Sigmoid colon (tissue), 7 donors: ENCODE measurements around the gene ARHGAP10. TPM values are rescaled to one million over a fixed set of nuclear protein-coding genes. Genes with fewer than 3 reads are reported as not detected.
"Not testable (repeated sequence)": the region's sequence is repeated elsewhere in the genome, so short reads cannot be mapped to it uniquely, and the experiment has no call there.

Experiments
- DNase-seq: peaks from one replicate; pipeline ENCODE4 v3.0.0-alpha.2; 2019
- H3K27ac ChIP-seq, 4 donors: fragments of 200-600 bp; sonication (generic); one replicate each; pipeline ENCODE4 v1.5.1; 2016 to 2019; ENCODE audit warnings: mild to moderate bottlenecking in 1 of 4
- H3K27me3 ChIP-seq, 3 donors: fragments of 200-600 bp; sonication (generic); one replicate each; pipeline ENCODE4 v1.5.1; 2019; ENCODE audit warnings: mild to moderate bottlenecking in 1 of 3
- H3K36me3 ChIP-seq, 4 donors: fragments of 200-600 bp; sonication (generic); one replicate each; pipeline ENCODE4 v1.5.1; 2016 to 2019
- H3K4me1 ChIP-seq, 4 donors: fragments of 200-600 bp; sonication (generic); one replicate each; pipeline ENCODE4 v1.5.1; 2017 to 2019
- H3K4me3 ChIP-seq, 4 donors: fragments of 200-600 bp; sonication (generic); one replicate each; pipeline ENCODE4 v1.5.1; 2017 to 2019; ENCODE audit warnings: mild to moderate bottlenecking in 2 of 4, moderate library complexity in 1 of 4
- H3K9me3 ChIP-seq, 4 donors: fragments of 200-600 bp in 3 of 4; sonication (generic) in 3 of 4; one replicate each; pipeline versions ENCODE4 v1.5.1 to v1.6.1; 2013 to 2019
- CTCF ChIP-seq, 4 experiments: fragments of 450-650 bp in 3 of 4; fragments of 200-600 bp in 1 of 4; IDR thresholded peaks; one replicate each; pipeline ENCODE4 v1.5.1; 2016 to 2019; ENCODE audit warnings: antibody characterized with exemption in 4 of 4, mild to moderate bottlenecking in 3 of 4, moderate library complexity in 2 of 4
- EP300 ChIP-seq, 4 donors: sonication (generic); formaldehyde crosslinking; IDR thresholded peaks; one replicate each; pipeline ENCODE4 v1.6.1; 2017; ENCODE audit warnings: antibody characterized with exemption in 4 of 4
- POLR2A ChIP-seq, 2 donors: fragments of 450-650 bp; IDR thresholded peaks; one replicate each; pipeline ENCODE4 v1.6.1; 2016; ENCODE audit warnings: antibody characterized with exemption in 2 of 2, mild to moderate bottlenecking in 2 of 2, moderate library complexity in 2 of 2
- POLR2AphosphoS5 ChIP-seq, 4 donors: sonication (generic); formaldehyde crosslinking; IDR thresholded peaks; one replicate each; pipeline ENCODE4 v1.6.1; 2017; ENCODE audit warnings: antibody characterized with exemption in 4 of 4
- WGBS, 2 donors: extraction: QIAGEN DNeasy Blood & Tissue Kit; methylation state at CpG; one replicate each; pipeline ENCODE4 v1.1.7; 2013; 5-methylcytosine and 5-hydroxymethylcytosine counted together
- intact Hi-C: fragments of 100-400 bp; cut with DNase I; formaldehyde crosslinking; loops from one replicate; pipeline ENCODE4 v1.15.1; 2023
- polyA plus RNA-seq, 3 donors: library from polyadenylated mRNA; stranded (reverse); fragments of 200-250 nt; gene quantifications; one replicate each; pipeline ENCODE4 v1.2.3, GENCODE V29; 2013
- total RNA-seq, 4 donors: library from RNA; depleted of rRNA; stranded (reverse); fragments of >200 nt; gene quantifications; one replicate each; pipeline ENCODE4 v1.1.0, GENCODE V29; 2016
- donor health status: healthy with polysubstance abuse.
- donor health status: Bipolar disorder and iron deficiency.
- donor health status: healthy.

ARHGAP10 gene
- total and polyA plus RNA-seq, 7 donors = 3.0 to 158 (median 123) TPM

- DNase-seq = no peak
- TF ChIP-seq POLR2AphosphoS5 (IDR thresholded peaks at IDR 0.05) (no peak), POLR2A (IDR thresholded peaks at IDR 0.05) (no peak), EP300 (IDR thresholded peaks at IDR 0.05) (no peak), CTCF (IDR thresholded peaks at IDR 0.05) (no peak)
- H3K9me3 ChIP-seq = no peaks in the 10 kb centered on the region
- H3K27ac ChIP-seq = no peak overlapping the region
- no peaks in the 10 kb centered on the region for H3K27me3 ChIP-seq
- no peak overlapping the region for H3K4me3 ChIP-seq
- WGBS, 2 donors = 34 to 80% methylated on average over 3 of the region's 3 CpGs
- peaks cover 0 to 80% (median 22%) of the 10 kb centered on the region in 4 donors for H3K36me3 ChIP-seq
- intact Hi-C loops = no loop called here
- H3K4me1 ChIP-seq = no peaks in the 10 kb centered on the region
These were observed 178.4 kb downstream of the ARHGAP10 start for GRCh38 chr4:147910315-147910714.

GRCh38 chr4:147912106-147912505, 180.2 kb downstream of the ARHGAP10 start:
- H3K4me3 ChIP-seq, DNase-seq, H3K27me3 ChIP-seq, intact Hi-C loops, H3K9me3 ChIP-seq, H3K27ac ChIP-seq, H3K4me1 ChIP-seq: not testable (repeated sequence)
- H3K36me3 ChIP-seq = peaks cover 0 to 87% (median 25%) of the 10 kb centered on the region in 4 donors
- 96 to 98% methylated on average over 2 of the region's 2 CpGs for WGBS, 2 donors

- H3K4me1 ChIP-seq = no peaks in the 10 kb centered on the region
- DNase-seq = no peak
- 81 to 93% methylated on average over 2 of the region's 2 CpGs for WGBS, 2 donors
- H3K36me3 ChIP-seq = peaks cover 0 to 84% (median 23%) of the 10 kb centered on the region in 4 donors
- H3K4me3 ChIP-seq = no peak overlapping the region
- intact Hi-C loops = no loop called here
- H3K27ac ChIP-seq = no peak overlapping the region
- H3K27me3 ChIP-seq = no peaks in the 10 kb centered on the region
- H3K9me3 ChIP-seq = no peaks in the 10 kb centered on the region
- TF ChIP-seq EP300 (IDR thresholded peaks at IDR 0.05) (no peak), POLR2AphosphoS5 (IDR thresholded peaks at IDR 0.05) (no peak), POLR2A (IDR thresholded peaks at IDR 0.05) (no peak), CTCF (IDR thresholded peaks at IDR 0.05) (no peak)
These were observed 181.2 kb downstream of the ARHGAP10 start for GRCh38 chr4:147913137-147913536.

- H3K27ac ChIP-seq = no peak overlapping the region
- H3K4me1 ChIP-seq = no peaks in the 10 kb centered on the region
- intact Hi-C loops = no loop called here
- H3K9me3 ChIP-seq = no peaks in the 10 kb centered on the region
- no peak for TF ChIP-seq CTCF (IDR thresholded peaks at IDR 0.05)
- TF ChIP-seq POLR2A (IDR thresholded peaks at IDR 0.05) = no peak
- no peak for TF ChIP-seq EP300 (IDR thresholded peaks at IDR 0.05)
- TF ChIP-seq POLR2AphosphoS5 (IDR thresholded peaks at IDR 0.05) = no peak
- no peaks in the 10 kb centered on the region for H3K27me3 ChIP-seq
- DNase-seq = no peak
- WGBS, 2 donors = 72 to 83% methylated on average over 4 of the region's 4 CpGs
- no peak overlapping the region for H3K4me3 ChIP-seq
- H3K36me3 ChIP-seq = peaks cover 0 to 63% (median 16%) of the 10 kb centered on the region in 4 donors
These were observed 184.5 kb downstream of the ARHGAP10 start for GRCh38 chr4:147916351-147916750.

GRCh38 chr4:147923381-147923780, 191.5 kb downstream of the ARHGAP10 start:
- Histone ChIP-seq H3K4me1 (peaks cover 0 to 29% (median 12%) of the 10 kb centered on the region in 4 donors), H3K36me3 (peaks cover 0 to 17% (median 0%) of the 10 kb centered on the region in 4 donors), H3K4me3 (no peak overlapping the region), H3K9me3 (no peaks in the 10 kb centered on the region), H3K27me3 (no peaks in the 10 kb centered on the region), H3K27ac (no peak overlapping the region)
- TF ChIP-seq EP300 (IDR thresholded peaks at IDR 0.05) (no peak), POLR2A (IDR thresholded peaks at IDR 0.05) (no peak), POLR2AphosphoS5 (IDR thresholded peaks at IDR 0.05) (no peak), CTCF (IDR thresholded peaks at IDR 0.05) (no peak)
- intact Hi-C loops = loop anchor here (10.0 kb wide), 1 partner anchor 521 kb away; the partner anchor contains the start of gene NR3C2
- 93 to 95% methylated on average over 2 of the region's 2 CpGs for WGBS, 2 donors
- no peak for DNase-seq
